Measurements from ENCODE around the gene LILRB5.
"Not testable (repeated sequence)": the region's sequence is repeated elsewhere in the genome, so short reads cannot be mapped to it uniquely, and the experiment has no call there.

DNA sequence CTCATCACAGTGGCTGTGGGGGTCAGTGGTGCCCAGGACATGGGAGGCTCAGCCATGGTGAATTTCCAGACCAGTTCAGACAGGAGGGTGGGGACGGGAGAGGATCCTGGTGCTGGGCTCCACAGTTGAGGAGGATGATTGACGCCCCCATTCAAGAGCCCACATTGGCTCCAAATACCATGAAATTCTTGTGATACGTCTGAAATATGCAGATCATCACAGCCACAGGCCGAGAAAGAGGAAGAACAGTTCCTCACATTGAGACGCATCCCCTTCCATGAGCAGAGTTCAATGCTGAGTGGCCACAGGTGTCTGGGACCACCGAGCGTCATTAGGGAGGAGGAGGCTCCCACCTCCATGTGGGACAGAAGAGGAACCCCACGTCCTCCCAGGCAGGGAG, 13.3 kb downstream of the LILRB5 start:
- not testable (repeated sequence) for TF ChIP-seq POLR2AphosphoS5 (IDR thresholded peaks at IDR 0.05)
- TF ChIP-seq, protein P1, sequence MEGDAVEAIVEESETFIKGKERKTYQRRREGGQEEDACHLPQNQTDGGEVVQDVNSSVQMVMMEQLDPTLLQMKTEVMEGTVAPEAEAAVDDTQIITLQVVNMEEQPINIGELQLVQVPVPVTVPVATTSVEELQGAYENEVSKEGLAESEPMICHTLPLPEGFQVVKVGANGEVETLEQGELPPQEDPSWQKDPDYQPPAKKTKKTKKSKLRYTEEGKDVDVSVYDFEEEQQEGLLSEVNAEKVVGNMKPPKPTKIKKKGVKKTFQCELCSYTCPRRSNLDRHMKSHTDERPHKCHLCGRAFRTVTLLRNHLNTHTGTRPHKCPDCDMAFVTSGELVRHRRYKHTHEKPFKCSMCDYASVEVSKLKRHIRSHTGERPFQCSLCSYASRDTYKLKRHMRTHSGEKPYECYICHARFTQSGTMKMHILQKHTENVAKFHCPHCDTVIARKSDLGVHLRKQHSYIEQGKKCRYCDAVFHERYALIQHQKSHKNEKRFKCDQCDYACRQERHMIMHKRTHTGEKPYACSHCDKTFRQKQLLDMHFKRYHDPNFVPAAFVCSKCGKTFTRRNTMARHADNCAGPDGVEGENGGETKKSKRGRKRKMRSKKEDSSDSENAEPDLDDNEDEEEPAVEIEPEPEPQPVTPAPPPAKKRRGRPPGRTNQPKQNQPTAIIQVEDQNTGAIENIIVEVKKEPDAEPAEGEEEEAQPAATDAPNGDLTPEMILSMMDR (IDR thresholded peaks at IDR 0.05): not testable (repeated sequence)

All from breast epithelium (tissue), 3 donors.